Transverse colon (tissue), 4 donors: ENCODE measurements around the gene MZB1. TPM values are rescaled to one million over a fixed set of nuclear protein-coding genes. Genes with fewer than 3 reads are reported as not detected.

Experiments
- DNase-seq: peaks from one replicate; pipeline ENCODE4 v3.0.0-alpha.2; 2019
- H3K27ac ChIP-seq, 4 donors: fragments of 200-600 bp; sonication (generic); 2 replicates each; pipeline ENCODE4 v1.5.1; 2016 to 2018; ENCODE audit warnings: inconsistent platforms in 4 of 4
- H3K27me3 ChIP-seq: fragments of 200-600 bp; sonication (generic); 2 replicates; pipeline ENCODE4 v1.5.1; 2017; ENCODE audit warnings: inconsistent platforms
- H3K36me3 ChIP-seq, 4 donors: fragments of 200-600 bp; sonication (generic); 2 replicates each; pipeline ENCODE4 v1.5.1; 2017 to 2019; ENCODE audit warnings: inconsistent platforms in 4 of 4
- H3K4me1 ChIP-seq, 4 donors: fragments of 200-600 bp; sonication (generic); 2 replicates each; pipeline ENCODE4 v1.5.1; 2017 to 2020; ENCODE audit warnings: inconsistent platforms in 4 of 4
- H3K4me3 ChIP-seq, 4 donors: fragments of 200-600 bp; sonication (generic); 1 replicate in 1 of 4; 2 replicates in 3 of 4; pipeline versions ENCODE4 v1.5.1 to v1.6.1; 2017 to 2019; ENCODE audit warnings: inconsistent platforms in 4 of 4
- H3K9me3 ChIP-seq, 2 donors: fragments of 200-600 bp; sonication (generic); 2 replicates each; pipeline ENCODE4 v1.5.1; 2017 to 2019; ENCODE audit warnings: inconsistent platforms in 2 of 2
- CTCF ChIP-seq, 5 experiments: fragments of 200-600 bp in 3 of 5; fragments of 450-650 bp in 2 of 5; sonication (generic) in 3 of 5; IDR thresholded peaks; 1 replicate in 2 of 5; 2 replicates in 3 of 5; pipeline ENCODE4 v1.5.1; 2016 to 2017; ENCODE audit warnings: antibody characterized with exemption in 5 of 5, inconsistent platforms in 3 of 5, mild to moderate bottlenecking in 2 of 5, moderate library complexity in 1 of 5
- EP300 ChIP-seq: sonication (generic); formaldehyde crosslinking; IDR thresholded peaks from one replicate; pipeline ENCODE4 v1.6.1; 2017; ENCODE audit warnings: antibody characterized with exemption, low read depth
- POLR2A ChIP-seq: fragments of 450-650 bp; IDR thresholded peaks from one replicate; pipeline ENCODE4 v1.6.1; 2016; ENCODE audit warnings: antibody characterized with exemption, mild to moderate bottlenecking, moderate library complexity
- POLR2AphosphoS5 ChIP-seq, 3 donors: sonication (generic); formaldehyde crosslinking; IDR thresholded peaks; one replicate each; pipeline ENCODE4 v1.6.1; 2016; ENCODE audit warnings: antibody characterized with exemption in 3 of 3
- WGBS, 2 donors: methylation state at CpG; one replicate each; pipeline ENCODE4 v1.1.5; 2018; ENCODE audit warnings: low coverage in 1 of 2; 5-methylcytosine and 5-hydroxymethylcytosine counted together
- in situ Hi-C, 4 donors: fragments of 200-750 bp; cut with MboI; loops; one replicate each; pipeline versions ENCODE4 v1.15.0 to v1.15.1; 2017; ENCODE audit warnings: low sequenced_read_pairs in 3 of 4, low pct_ligation_motif_present in 1 of 4, low pct_unique_long_range_greater_than_20kb in 1 of 4
- intact Hi-C: fragments of 100-400 bp; cut with DNase I; formaldehyde crosslinking; loops from one replicate; pipeline ENCODE4 v1.15.1; 2023; ENCODE audit warnings: low total_unique reads
- total RNA-seq, 4 donors: library from RNA; depleted of rRNA; stranded (reverse); fragments of >200 nt; gene quantifications; one replicate each; pipeline ENCODE4 v1.1.0, GENCODE V29; 2016

Gene MZB1
- total RNA-seq, 4 donors from 2014 or later = 4.0 to 39.2 TPM; not detected in 2

DNA sequence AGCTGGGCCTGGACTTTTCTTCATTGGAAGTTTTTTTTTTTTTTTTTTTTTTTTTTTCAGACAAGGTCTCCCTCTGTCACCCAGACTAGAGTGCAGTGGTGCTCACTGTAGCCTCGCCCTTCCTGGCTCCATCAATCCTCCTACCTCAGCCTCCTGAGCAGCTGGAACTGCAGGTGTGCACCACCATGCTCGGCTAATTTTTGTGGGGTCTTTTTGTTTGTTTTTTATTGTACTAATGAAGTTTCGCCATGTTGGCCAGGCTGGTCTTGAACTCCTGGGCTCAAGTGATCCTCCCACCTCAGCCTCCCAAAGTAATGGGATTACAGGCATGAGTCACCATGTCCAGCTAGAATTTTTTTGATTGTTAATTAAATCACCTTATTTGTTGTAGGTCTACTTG, 46.0 kb upstream of the MZB1 start:
- intact Hi-C loops (no loop called here), in situ Hi-C loops (loop anchor here in 1 of 4 donors (25.0 kb wide), 1 partner anchor 327 kb away; no protein-coding TSS in a partner anchor)
- H3K36me3 ChIP-seq = no peaks in the 10 kb centered on the region
- H3K4me3 ChIP-seq = no peak overlapping the region
- no peaks in the 10 kb centered on the region for H3K27me3 ChIP-seq
- 94 to 100% methylated on average over 1 to 3 of the region's 3 CpGs for WGBS, 2 donors
- DNase-seq = no peak
- TF ChIP-seq POLR2AphosphoS5 (IDR thresholded peaks at IDR 0.05) (no peak), CTCF (IDR thresholded peaks at IDR 0.05) (no peak), EP300 (no peak)
- H3K27ac ChIP-seq = no peak overlapping the region
- H3K9me3 ChIP-seq = no peaks in the 10 kb centered on the region
- peaks cover 3 to 14% (median 9%) of the 10 kb centered on the region in 4 donors for H3K4me1 ChIP-seq

GRCh38 chr5:139431706-139432105, 42.0 kb upstream of the MZB1 start:
- Histone ChIP-seq H3K9me3 (no peaks in the 10 kb centered on the region), H3K27ac (no peak overlapping the region), H3K36me3 (no peaks in the 10 kb centered on the region), H3K4me3 (no peak overlapping the region), H3K27me3 (no peaks in the 10 kb centered on the region), H3K4me1 (no peaks in the 10 kb centered on the region)
- no peak for DNase-seq
- in situ Hi-C loops (loop anchor here in 1 of 4 donors (25.0 kb wide), 1 partner anchor 331 kb away; no protein-coding TSS in a partner anchor), intact Hi-C loops (no loop called here)
- TF ChIP-seq CTCF (IDR thresholded peaks at IDR 0.05) (no peak), POLR2A (no peak), POLR2AphosphoS5 (IDR thresholded peaks at IDR 0.05) (no peak), EP300 (no peak)
- 91 to 94% methylated on average over 1 of the region's 1 CpG for WGBS, 2 donors

DNA sequence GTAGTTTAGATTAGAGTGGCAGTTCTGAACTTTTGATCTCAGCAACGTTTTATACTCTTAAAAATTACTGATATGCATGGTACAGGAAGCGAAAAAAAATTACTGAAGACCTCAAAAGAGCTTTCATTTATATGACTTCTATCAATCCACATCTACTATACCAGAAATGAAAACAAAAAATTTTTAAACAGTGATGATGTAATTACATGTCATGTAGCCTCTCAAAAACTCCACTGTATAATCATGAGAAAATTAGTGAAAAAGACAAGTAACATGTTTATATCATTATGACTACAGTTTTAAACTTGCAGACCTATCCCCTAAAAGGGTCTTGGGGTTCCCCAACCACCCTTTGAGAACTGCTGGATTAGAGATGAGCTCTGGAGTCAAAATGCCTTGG, 40.3 kb upstream of the MZB1 start:
- no peaks in the 10 kb centered on the region for H3K9me3 ChIP-seq
- no peaks in the 10 kb centered on the region for H3K36me3 ChIP-seq
- in situ Hi-C loops = loop anchor here in 1 of 4 donors (25.0 kb wide), 1 partner anchor 332 kb away; no protein-coding TSS in a partner anchor
- no peak overlapping the region for H3K27ac ChIP-seq
- no peaks in the 10 kb centered on the region for H3K4me1 ChIP-seq
- WGBS, 2 donors = 63 to 83% methylated on average over 2 of the region's 2 CpGs
- intact Hi-C loops = no loop called here
- H3K27me3 ChIP-seq = no peaks in the 10 kb centered on the region
- DNase-seq = no peak
- no peak for TF ChIP-seq POLR2AphosphoS5 (IDR thresholded peaks at IDR 0.05)
- no peak for TF ChIP-seq EP300
- no peak for TF ChIP-seq POLR2A
- TF ChIP-seq CTCF (IDR thresholded peaks at IDR 0.05) = no peak
- H3K4me3 ChIP-seq = no peak overlapping the region

DNA sequence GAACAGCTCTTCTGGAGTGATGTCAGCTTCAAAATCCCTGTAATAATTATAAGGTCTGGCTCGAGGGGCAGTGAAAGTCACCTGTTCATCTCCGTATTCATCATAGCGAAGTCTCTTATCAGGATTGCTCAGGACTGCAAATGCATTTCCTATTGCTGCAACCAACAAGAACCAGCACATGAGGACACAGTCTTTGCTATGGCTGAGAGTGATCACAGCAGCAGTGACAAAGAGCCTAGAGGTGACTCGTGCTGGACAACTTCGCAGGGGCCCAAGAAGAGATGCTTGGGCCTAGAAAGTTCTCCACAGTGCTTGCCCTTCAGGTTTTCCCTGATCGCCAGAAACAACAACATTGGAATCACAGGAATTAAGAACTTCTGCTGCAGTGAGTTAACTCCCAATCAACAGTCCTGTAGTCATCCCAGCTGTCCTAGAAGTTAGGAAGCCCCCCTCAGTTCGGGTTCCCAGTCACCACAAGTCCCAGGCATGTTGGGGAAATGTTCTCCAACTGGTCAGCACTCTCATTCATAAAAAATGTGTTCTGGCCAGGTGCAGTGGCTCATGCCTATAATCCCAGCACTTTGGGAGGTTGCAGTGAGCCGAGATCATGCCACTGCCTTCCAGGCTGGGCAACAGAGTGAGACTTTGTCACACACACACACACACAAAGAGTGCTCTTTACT, 36.6 kb upstream of the MZB1 start:
- Histone ChIP-seq H3K27ac (no peak overlapping the region), H3K36me3 (peaks cover 0 to 2% (median 0%) of the 10 kb centered on the region in 4 donors), H3K4me3 (no peak overlapping the region), H3K27me3 (no peaks in the 10 kb centered on the region), H3K4me1 (no peaks in the 10 kb centered on the region), H3K9me3 (no peaks in the 10 kb centered on the region)
- TF ChIP-seq EP300 (no peak), POLR2AphosphoS5 (IDR thresholded peaks at IDR 0.05) (no peak), POLR2A (no peak), CTCF (IDR thresholded peaks at IDR 0.05) (no peak)
- DNase-seq = no peak
- in situ Hi-C loops (loop anchor here (5.0 to 25.0 kb wide), 4 partner anchors 78 to 336 kb away; no protein-coding TSS in a partner anchor), intact Hi-C loops (loop anchor here (10.0 kb wide), 1 partner anchor 338 kb away; no protein-coding TSS in a partner anchor)
- WGBS, 2 donors = 77 to 84% methylated on average over 4 to 8 of the region's 8 CpGs
